KOPT-K1 (cell line): Measurements from ENCODE around the gene DCHS1.

Experiments
- H3K27ac ChIP-seq: fragments of 200-600 bp; sonication (generic); 2 replicates; pipeline ENCODE4 v1.5.1; 2016; ENCODE audit warnings: antibody characterized with exemption, mild to moderate bottlenecking, low read depth, low read length; ENCODE audit not compliant: poor library complexity, severe bottlenecking
- H3K36me3 ChIP-seq: fragments of 200-600 bp; sonication (generic); 2 replicates; pipeline ENCODE4 v1.5.1; 2017; ENCODE audit warnings: antibody characterized with exemption, mild to moderate bottlenecking, low read length, moderate library complexity; ENCODE audit not compliant: insufficient read depth
- H3K9me3 ChIP-seq: fragments of 200-600 bp; sonication (generic); 2 replicates; pipeline ENCODE4 v1.5.1; 2017; ENCODE audit warnings: antibody characterized with exemption, low read length, mild to moderate bottlenecking; ENCODE audit not compliant: insufficient read depth, poor library complexity, severe bottlenecking

The DCHS1 gene

GRCh38 chr11:6682591-6682935 is 27.0 kb upstream of the DCHS1 start:
- peak overlapping the region; percentile 90 for H3K27ac ChIP-seq
- H3K9me3 ChIP-seq, result no peaks in the 10 kb centered on the region
- H3K36me3 ChIP-seq, result peaks cover 32% of the 10 kb centered on the region

GRCh38 chr11:6681949-6682348 is 26.3 kb upstream of the DCHS1 start:
- Histone ChIP-seq H3K27ac (peak overlapping the region; percentile 90), H3K36me3 (peaks cover 32% of the 10 kb centered on the region), H3K9me3 (no peaks in the 10 kb centered on the region)

DNA sequence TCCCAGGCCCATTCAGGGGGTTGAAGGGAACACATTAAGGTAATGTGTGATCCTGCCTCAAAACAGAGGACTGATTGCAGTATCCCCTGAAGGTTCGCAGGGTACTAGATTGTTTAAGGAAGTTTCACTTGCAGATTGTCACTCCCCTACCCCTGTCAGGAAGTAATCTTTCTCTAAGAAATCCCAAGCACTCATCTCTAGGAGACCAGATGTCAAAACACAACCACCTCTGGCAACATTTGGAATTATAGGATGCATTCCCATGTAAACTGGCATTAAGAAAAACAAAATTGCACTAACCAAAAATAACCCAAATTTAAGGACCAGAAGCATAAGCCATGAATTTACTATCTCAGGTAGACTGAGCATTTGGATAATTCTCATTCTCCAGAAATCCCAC is 25.9 kb upstream of the DCHS1 start:
- H3K9me3 ChIP-seq, result no peaks in the 10 kb centered on the region
- H3K36me3 ChIP-seq, result peaks cover 32% of the 10 kb centered on the region
- H3K27ac ChIP-seq, result peak overlapping the region; percentile 15

- Histone ChIP-seq H3K9me3 (no peaks in the 10 kb centered on the region), H3K36me3 (peaks cover 31% of the 10 kb centered on the region), H3K27ac (no peak overlapping the region)
Measured at GRCh38 chr11:6677018-6677417, 21.4 kb upstream of the DCHS1 start.

DNA sequence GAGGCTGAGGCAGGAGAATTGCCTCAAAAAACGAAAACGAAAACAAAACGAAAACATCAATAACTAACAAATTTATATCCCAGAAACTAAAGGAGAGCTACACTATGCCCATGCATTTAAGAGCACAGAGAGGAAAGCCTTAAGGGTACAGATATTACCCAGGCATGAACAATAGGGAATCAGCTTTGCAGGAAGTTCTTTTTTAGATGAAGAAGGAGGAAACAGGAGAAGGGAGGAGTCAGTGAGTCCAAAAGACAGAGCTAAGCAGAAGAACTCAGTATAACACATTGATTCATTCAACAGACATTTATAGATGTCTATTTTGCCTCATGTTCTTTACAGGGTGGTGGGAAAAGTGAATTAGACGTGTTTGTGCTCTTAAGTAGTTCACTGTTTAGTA is 19.3 kb upstream of the DCHS1 start:
- H3K27ac ChIP-seq, result no peak overlapping the region
- peaks cover 10% of the 10 kb centered on the region for H3K36me3 ChIP-seq
- no peaks in the 10 kb centered on the region for H3K9me3 ChIP-seq

DNA sequence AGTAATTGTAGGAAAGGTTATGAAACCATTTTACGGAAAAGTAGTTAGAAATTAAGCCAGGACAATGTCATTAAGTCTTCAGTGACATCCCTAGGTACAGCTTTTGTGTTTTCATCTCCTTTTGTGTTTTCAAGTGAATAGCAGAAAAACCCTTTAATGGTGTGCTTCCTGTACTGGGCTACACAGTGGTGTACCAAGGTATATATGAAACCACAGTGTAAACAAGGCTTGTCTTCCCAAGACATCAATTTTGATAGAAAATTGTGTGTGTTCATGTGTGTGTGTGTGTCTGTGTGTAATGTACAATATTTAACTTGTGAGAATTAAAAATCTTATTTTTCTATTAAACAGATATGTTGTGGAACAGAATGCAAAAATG is 18.6 kb upstream of the DCHS1 start:
- Histone ChIP-seq H3K36me3 (peaks cover 3% of the 10 kb centered on the region), H3K9me3 (no peaks in the 10 kb centered on the region), H3K27ac (no peak overlapping the region)

GRCh38 chr11:6673523-6674218 is 18.1 kb upstream of the DCHS1 start:
- H3K9me3 ChIP-seq, result no peaks in the 10 kb centered on the region
- H3K27ac ChIP-seq, result no peak overlapping the region
- H3K36me3 ChIP-seq, result no peaks in the 10 kb centered on the region

- no peak overlapping the region for H3K27ac ChIP-seq
- H3K9me3 ChIP-seq, result no peaks in the 10 kb centered on the region
- no peaks in the 10 kb centered on the region for H3K36me3 ChIP-seq
Measured at GRCh38 chr11:6671991-6672390, 16.4 kb upstream of the DCHS1 start.

- Histone ChIP-seq H3K36me3 (no peaks in the 10 kb centered on the region), H3K27ac (no peak overlapping the region), H3K9me3 (no peaks in the 10 kb centered on the region)
Measured at GRCh38 chr11:6670202-6670830, 14.7 kb upstream of the DCHS1 start.

- H3K36me3 ChIP-seq, result no peaks in the 10 kb centered on the region
- peak overlapping the region; percentile 8 for H3K27ac ChIP-seq
- H3K9me3 ChIP-seq, result no peaks in the 10 kb centered on the region
Measured at GRCh38 chr11:6667733-6668374, 12.2 kb upstream of the DCHS1 start.

GRCh38 chr11:6666302-6667183 is 10.9 kb upstream of the DCHS1 start:
- Histone ChIP-seq H3K27ac (no peak overlapping the region), H3K9me3 (no peaks in the 10 kb centered on the region), H3K36me3 (no peaks in the 10 kb centered on the region)

DNA sequence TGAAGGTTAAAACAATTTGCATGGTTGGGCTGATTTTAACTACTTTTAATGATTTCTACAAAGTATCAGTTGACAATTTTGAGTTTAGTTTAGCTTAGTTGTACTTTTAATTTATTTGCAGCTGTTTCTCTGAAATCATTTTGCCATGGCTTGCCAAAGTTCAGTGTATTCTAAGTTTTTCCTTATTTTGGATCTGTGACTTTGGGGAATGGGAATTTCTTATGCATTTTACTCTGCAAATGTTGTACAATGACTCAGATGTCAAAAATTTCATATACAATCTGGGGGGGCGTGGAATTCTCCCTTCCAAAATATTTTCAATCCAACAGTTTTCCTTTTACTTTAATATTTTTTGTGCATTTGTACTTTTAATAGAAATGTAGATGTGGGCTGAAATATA is 8.9 kb upstream of the DCHS1 start:
- Histone ChIP-seq H3K27ac (no peak overlapping the region), H3K36me3 (no peaks in the 10 kb centered on the region), H3K9me3 (no peaks in the 10 kb centered on the region)

GRCh38 chr11:6663794-6664469 is 8.3 kb upstream of the DCHS1 start:
- Histone ChIP-seq H3K9me3 (no peaks in the 10 kb centered on the region), H3K27ac (no peak overlapping the region), H3K36me3 (no peaks in the 10 kb centered on the region)

DNA sequence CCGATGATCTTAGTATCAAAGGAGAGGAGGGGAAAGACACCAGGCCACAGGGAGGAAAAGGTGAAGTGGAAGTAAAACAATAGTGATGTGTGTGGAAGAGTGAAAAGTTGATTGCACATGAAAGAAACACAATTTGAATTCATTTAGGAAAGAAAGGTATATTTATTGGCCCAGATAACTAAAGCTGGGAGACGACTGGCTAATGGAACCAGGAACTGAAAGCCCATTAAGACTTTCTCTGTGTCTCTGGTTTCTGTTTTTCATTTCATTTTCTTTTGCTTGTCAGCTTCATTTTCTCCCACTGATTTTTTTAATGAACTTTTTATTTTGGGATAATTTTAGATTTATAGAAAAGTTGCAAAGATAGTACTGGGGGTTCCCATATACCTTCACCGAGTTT is 5.1 kb upstream of the DCHS1 start:
- no peaks in the 10 kb centered on the region for H3K9me3 ChIP-seq
- H3K27ac ChIP-seq, result no peak overlapping the region
- no peaks in the 10 kb centered on the region for H3K36me3 ChIP-seq

GRCh38 chr11:6658647-6659046 is 3.0 kb upstream of the DCHS1 start:
- no peaks in the 10 kb centered on the region for H3K9me3 ChIP-seq
- H3K27ac ChIP-seq, result no peak overlapping the region
- no peaks in the 10 kb centered on the region for H3K36me3 ChIP-seq
